ENCODE data around the gene ANKLE1. TPM values are rescaled to one million over a fixed set of nuclear protein-coding genes. Genes with fewer than 3 reads are reported as not detected.

The ANKLE1 gene
- total RNA-seq, 2 experiments from 2014 or later: 20.6 to 21.0 TPM

GRCh38 chr19:17296976-17297375, 15.3 kb downstream of the ANKLE1 start:
- POLR2A ChIA-PET: no interaction called here

GRCh38 chr19:17300992-17301619, 19.4 kb downstream of the ANKLE1 start:
- CTCF ChIA-PET: no interaction called here
- POLR2A ChIA-PET: no interaction called here

More at GRCh38 chr19:17296976-17297375, 15.3 kb downstream of the ANKLE1 start:
- CTCF ChIA-PET: interaction anchor here (1.0 to 1.2 kb wide), 2 partner anchors 45 to 89 kb away, joined by 4 to 5 read pairs; no protein-coding TSS in a partner anchor

- POLR2A ChIA-PET: no interaction called here
- CTCF ChIA-PET: interaction anchor here (2.2 kb wide), 1 partner anchor 9 kb away, joined by 14 read pairs; no protein-coding TSS in a partner anchor
Observed at GRCh38 chr19:17302391-17303166, 20.9 kb downstream of the ANKLE1 start.

GRCh38 chr19:17303167-17303939, 21.7 kb downstream of the ANKLE1 start, which contains the start of gene ABHD8:
Gene ABHD8, minus strand, starts transcription at chr19:17303425. Its CDS starts 1,809 bp downstream, at chr19:17301616.
- CTCF ChIA-PET: interaction anchor here (0.6 to 2.2 kb wide), 5 partner anchors 8 to 83 kb away, joined by 3 to 14 read pairs (median 5); no protein-coding TSS in a partner anchor
- POLR2A ChIA-PET: interaction anchor here (0.5 kb wide), 2 partner anchors 39 to 992 kb away, joined by 4 to 6 read pairs; no protein-coding TSS in a partner anchor

- ChIA-PET POLR2A (interaction anchor here (0.5 kb wide), 2 partner anchors 39 to 992 kb away, joined by 4 to 6 read pairs; no protein-coding TSS in a partner anchor), CTCF (interaction anchor here (0.6 to 2.2 kb wide), 5 partner anchors 8 to 82 kb away, joined by 3 to 14 read pairs (median 5); no protein-coding TSS in a partner anchor)
Observed at GRCh38 chr19:17303940-17304267, 22.2 kb downstream of the ANKLE1 start.

GRCh38 chr19:17304386-17305215, 22.9 kb downstream of the ANKLE1 start:
- ChIA-PET CTCF (interaction anchor here (0.6 to 2.2 kb wide), 12 partner anchors 9 to 1464 kb away, joined by 3 to 16 read pairs (median 4); no protein-coding TSS in a partner anchor), POLR2A (interaction anchor here (0.5 to 1.0 kb wide), 4 partner anchors 10 to 38 kb away, joined by 3 to 6 read pairs (median 4); partner anchors contain the start of gene BABAM1)

GRCh38 chr19:17305216-17305516, 23.5 kb downstream of the ANKLE1 start:
- ChIA-PET POLR2A (interaction anchor here (0.7 to 1.0 kb wide), 3 partner anchors 11 to 38 kb away, joined by 3 to 4 read pairs (median 4); partner anchors contain the start of gene BABAM1), CTCF (interaction anchor here (0.6 to 2.1 kb wide), 11 partner anchors 10 to 1463 kb away, joined by 3 to 16 read pairs (median 4); partner anchors contain the start of genes ANKLE1 and ANO8)

- CTCF ChIA-PET: interaction anchor here (0.6 to 2.1 kb wide), 11 partner anchors 10 to 1463 kb away, joined by 3 to 16 read pairs (median 4); partner anchors contain the start of genes ANKLE1 and ANO8
- POLR2A ChIA-PET: interaction anchor here (0.7 to 1.0 kb wide), 4 partner anchors 11 to 39 kb away, joined by 3 to 4 read pairs (median 4); partner anchors contain the start of gene BABAM1
Observed at GRCh38 chr19:17305517-17306284, 24.0 kb downstream of the ANKLE1 start, which contains the start of gene MRPL34. Gene MRPL34, plus strand, starts transcription at chr19:17305872. Its CDS starts 21 bp downstream, at chr19:17305893.

GRCh38 chr19:17306285-17306714, 24.6 kb downstream of the ANKLE1 start:
- CTCF ChIA-PET: interaction anchor here (0.6 to 1.3 kb wide), 2 partner anchors 11 to 25 kb away, joined by 5 to 7 read pairs; partner anchors contain the start of gene ANKLE1
- POLR2A ChIA-PET: interaction anchor here (0.6 to 0.7 kb wide), 2 partner anchors 13 to 32 kb away, joined by 4 read pairs; no protein-coding TSS in a partner anchor

GRCh38 chr19:17307876-17308377, 26.2 kb downstream of the ANKLE1 start:
- POLR2A ChIA-PET: interaction anchor here (0.6 kb wide), 1 partner anchor 972 kb away, joined by 12 read pairs; no protein-coding TSS in a partner anchor
- CTCF ChIA-PET: interaction anchor here (0.7 kb wide), 1 partner anchor 137 kb away, joined by 3 read pairs; no protein-coding TSS in a partner anchor

- CTCF ChIA-PET: interaction anchor here (0.5 to 1.4 kb wide), 8 partner anchors 11 to 325 kb away, joined by 3 to 6 read pairs (median 3); partner anchors contain the start of gene ANO8
- POLR2A ChIA-PET: interaction anchor here (0.5 to 1.2 kb wide), 8 partner anchors 19 to 967 kb away, joined by 3 to 4 read pairs (median 3); partner anchors contain the start of genes ANO8 and GTPBP3
Observed at GRCh38 chr19:17309198-17309964, 27.7 kb downstream of the ANKLE1 start, which contains the start of gene DDA1. Gene DDA1, plus strand, starts transcription at chr19:17309563. Its CDS starts 92 bp downstream, at chr19:17309655.

- ChIA-PET POLR2A (interaction anchor here (0.5 to 1.2 kb wide), 3 partner anchors 18 to 86 kb away, joined by 3 to 4 read pairs (median 3); partner anchors contain the start of gene ANO8), CTCF (interaction anchor here (0.6 to 1.4 kb wide), 4 partner anchors 11 to 139 kb away, joined by 3 to 6 read pairs (median 4); no protein-coding TSS in a partner anchor)
Observed at GRCh38 chr19:17309965-17310461, 28.3 kb downstream of the ANKLE1 start.

- ChIA-PET POLR2A (interaction anchor here (0.6 kb wide), 1 partner anchor 23 kb away, joined by 3 read pairs; no protein-coding TSS in a partner anchor), CTCF (interaction anchor here (0.6 kb wide), 1 partner anchor 573 kb away, joined by 3 read pairs; no protein-coding TSS in a partner anchor)
Observed at GRCh38 chr19:17311455-17312188, 29.9 kb downstream of the ANKLE1 start.

Data from activated CD8-positive, alpha-beta memory T cell treated with anti-CD3 and anti-CD28 coated beads for 36 hours (primary cell).